CD4-positive, CD25-positive, alpha-beta regulatory T cell (primary cell): ENCODE measurements around the gene CHD9. TPM values are rescaled to one million over a fixed set of nuclear protein-coding genes. Genes with fewer than 3 reads are reported as not detected.

ENCODE experiments used
- ATAC-seq, 2 donors: fragments of 150-1000 bp; cut with Tn5 transposase; one replicate each; pipeline ENCODE4 v1.10.0; 2021; ENCODE audit warnings: low read depth in 2 of 2, moderate number of reproducible peaks in 2 of 2, moderate library complexity in 1 of 2
- DNase-seq, 3 donors: peaks; one replicate each; pipeline versions ENCODE4 v3.0.0 to v3.0.0-alpha.2; 2012 to 2022; ENCODE audit warnings: mixed read lengths in 1 of 3
- H3K27ac ChIP-seq: one replicate; pipeline ENCODE4 v1.7.0; 2013; ENCODE audit warnings: mild to moderate bottlenecking, low read length; ENCODE audit not compliant: insufficient read depth, poor library complexity, severe bottlenecking
- H3K27me3 ChIP-seq: one replicate; pipeline ENCODE4 v1.7.0; 2013; ENCODE audit warnings: low read length; ENCODE audit not compliant: control insufficient read depth, insufficient read depth
- H3K36me3 ChIP-seq: one replicate; pipeline ENCODE4 v1.7.0; 2013; ENCODE audit warnings: mild to moderate bottlenecking, low read length, moderate library complexity; ENCODE audit not compliant: control insufficient read depth, insufficient read depth
- H3K4me1 ChIP-seq: 2 replicates; pipeline ENCODE4 v1.7.0; 2013; ENCODE audit warnings: mild to moderate bottlenecking, low read length; ENCODE audit not compliant: insufficient read depth, control insufficient read depth, poor library complexity, severe bottlenecking
- H3K4me3 ChIP-seq: one replicate; pipeline ENCODE4 v1.7.0; 2013; ENCODE audit warnings: low read depth, mild to moderate bottlenecking, low read length, moderate library complexity
- H3K9me3 ChIP-seq, 2 experiments: 1 replicate in 1 of 2; 2 replicates in 1 of 2; pipeline ENCODE4 v1.7.0; 2013; ENCODE audit warnings: low read length in 2 of 2, mild to moderate bottlenecking in 1 of 2, moderate library complexity in 1 of 2; ENCODE audit not compliant: control insufficient read depth in 2 of 2
- H3K27ac Mint-ChIP-seq, 3 donors: one replicate each; pipeline ENCODE4 v1.8.0; 2020 to 2022; ENCODE audit warnings: mild to moderate bottlenecking in 3 of 3, mixed read lengths in 3 of 3, moderate library complexity in 2 of 3
- H3K27me3 Mint-ChIP-seq: one replicate; pipeline ENCODE4 v1.8.0; 2022; ENCODE audit warnings: mild to moderate bottlenecking, mixed read lengths
- H3K36me3 Mint-ChIP-seq: one replicate; pipeline ENCODE4 v1.8.0; 2020; ENCODE audit warnings: mixed read lengths
- H3K4me1 Mint-ChIP-seq, 4 donors: one replicate each; pipeline ENCODE4 v1.8.0; 2020 to 2022; ENCODE audit warnings: mixed read lengths in 4 of 4, mild to moderate bottlenecking in 1 of 4
- H3K4me3 Mint-ChIP-seq, 4 donors: one replicate each; pipeline ENCODE4 v1.8.0; 2020 to 2022; ENCODE audit warnings: mild to moderate bottlenecking in 4 of 4, mixed read lengths in 4 of 4, moderate library complexity in 3 of 4
- H3K9me3 Mint-ChIP-seq, 7 donors: one replicate each; pipeline ENCODE4 v1.8.0; 2020 to 2022; ENCODE audit warnings: mixed read lengths in 7 of 7, mild to moderate bottlenecking in 3 of 7, moderate library complexity in 2 of 7
- polyA plus RNA-seq, 4 donors: library from polyadenylated mRNA; unstranded; fragments of 300-500 nt; fragmentation: Illumina TruSeq; gene quantifications; one replicate each; pipeline ENCODE4 v1.2.3, GENCODE V29; 2021
- total RNA-seq: library from RNA; stranded (reverse); gene quantifications from one replicate; pipeline ENCODE4 v1.2.3, GENCODE V29; 2022

Gene CHD9
- total and polyA plus RNA-seq, 5 donors from 2014 or later: 17.6 to 32.7 (median 23.2) TPM

DNA sequence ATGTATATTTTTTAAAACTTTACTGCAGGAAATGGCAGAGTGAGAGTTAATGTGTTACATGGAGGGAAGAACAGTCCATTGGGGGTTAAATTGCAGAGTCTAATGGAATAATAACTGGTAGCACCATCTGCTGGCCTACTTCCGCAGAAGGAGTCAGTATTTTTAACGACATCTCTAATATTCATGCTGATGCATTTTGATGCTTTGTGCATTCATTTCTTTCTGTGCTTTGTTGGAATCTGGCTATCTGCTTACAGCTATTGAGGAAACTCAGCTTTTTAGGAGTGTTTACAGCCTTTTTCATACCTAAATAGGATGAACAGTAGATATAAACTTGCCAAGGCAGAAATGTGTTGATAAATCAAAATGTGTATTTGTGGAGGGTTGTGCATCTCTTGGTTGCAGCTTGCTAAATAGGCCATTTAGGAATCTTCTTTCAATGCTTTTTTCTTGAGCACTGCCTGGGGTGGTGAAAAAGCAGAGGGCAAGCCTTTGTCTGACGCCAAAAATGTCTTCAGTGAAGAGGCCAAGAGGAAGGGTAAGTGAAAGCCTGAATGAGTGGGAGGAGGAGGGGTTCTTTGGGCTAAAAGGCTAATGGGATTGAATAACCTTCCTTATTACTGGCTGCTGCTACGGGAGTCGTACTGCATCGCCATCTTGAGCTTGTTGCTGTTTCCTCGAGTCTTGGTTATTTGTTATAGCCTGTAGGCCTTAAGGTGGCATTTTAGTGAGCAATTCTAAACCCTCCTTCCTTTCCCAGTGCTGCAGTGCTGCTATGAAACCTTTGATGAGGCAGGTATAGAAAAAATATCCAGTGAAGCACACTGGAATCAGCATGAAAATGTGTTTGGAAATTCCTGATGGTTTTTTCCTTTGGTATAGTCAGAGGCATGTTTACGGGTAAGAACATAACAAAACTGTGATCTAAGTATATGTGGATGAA is 153.3 kb downstream of the CHD9 start:
- peaks cover 7% of the 10 kb centered on the region for H3K4me1 ChIP-seq
- H3K36me3 ChIP-seq: no peaks in the 10 kb centered on the region
- no peak overlapping the region for H3K27ac ChIP-seq
- Mint-ChIP-seq H3K9me3 (no peaks in the 10 kb centered on the region), H3K27me3 (no peaks in the 10 kb centered on the region), H3K4me3 (peak overlapping the region in 1 of 4 donors; percentile 57), H3K27ac (peak overlapping the region; percentile 47 to 76 (median 72)), H3K4me1 (peaks cover 7 to 18% (median 15%) of the 10 kb centered on the region in 4 donors), H3K36me3 (peaks cover 20% of the 10 kb centered on the region)
- no peaks in the 10 kb centered on the region for H3K27me3 ChIP-seq
- no peaks in the 10 kb centered on the region for H3K9me3 ChIP-seq
- DNase-seq (peak in 2 of 3 donors; percentile 4 to 34), ATAC-seq (peak in 1 of 2 donors; percentile 18)
- H3K4me3 ChIP-seq: no peak overlapping the region

- H3K4me1 ChIP-seq: peaks cover 7% of the 10 kb centered on the region
- no peaks in the 10 kb centered on the region for H3K27me3 ChIP-seq
- H3K4me3 ChIP-seq: no peak overlapping the region
- no peak overlapping the region for H3K4me3 Mint-ChIP-seq
- ATAC-seq (no peak), DNase-seq (no peak)
- H3K27ac ChIP-seq: no peak overlapping the region
- H3K9me3 Mint-ChIP-seq: no peaks in the 10 kb centered on the region
- no peaks in the 10 kb centered on the region for H3K36me3 ChIP-seq
- H3K36me3 Mint-ChIP-seq: peaks cover 16% of the 10 kb centered on the region
- H3K27me3 Mint-ChIP-seq: no peaks in the 10 kb centered on the region
- H3K4me1 Mint-ChIP-seq: peaks cover 7 to 22% (median 16%) of the 10 kb centered on the region in 4 donors
- H3K9me3 ChIP-seq: no peaks in the 10 kb centered on the region
- peak overlapping the region in 1 of 3 donors; percentile 8 for H3K27ac Mint-ChIP-seq
Observed at GRCh38 chr16:53209429-53209828, 154.6 kb downstream of the CHD9 start.

GRCh38 chr16:53209877-53210276 is 155.1 kb downstream of the CHD9 start:
- Mint-ChIP-seq H3K9me3 (no peaks in the 10 kb centered on the region), H3K27ac (no peak overlapping the region), H3K4me1 (peaks cover 7 to 22% (median 16%) of the 10 kb centered on the region in 4 donors), H3K36me3 (peaks cover 14% of the 10 kb centered on the region), H3K27me3 (no peaks in the 10 kb centered on the region), H3K4me3 (no peak overlapping the region)
- no peak for ATAC-seq
- Histone ChIP-seq H3K27me3 (no peaks in the 10 kb centered on the region), H3K36me3 (no peaks in the 10 kb centered on the region), H3K9me3 (no peaks in the 10 kb centered on the region), H3K27ac (no peak overlapping the region), H3K4me1 (peaks cover 7% of the 10 kb centered on the region), H3K4me3 (no peak overlapping the region)
- no peak for DNase-seq

- Mint-ChIP-seq H3K9me3 (no peaks in the 10 kb centered on the region), H3K27ac (no peak overlapping the region), H3K4me1 (peaks cover 5 to 21% (median 21%) of the 10 kb centered on the region in 4 donors), H3K4me3 (no peak overlapping the region), H3K36me3 (peaks cover 14% of the 10 kb centered on the region), H3K27me3 (no peaks in the 10 kb centered on the region)
- H3K27me3 ChIP-seq: no peaks in the 10 kb centered on the region
- ATAC-seq (no peak), DNase-seq (no peak)
- peaks cover 7% of the 10 kb centered on the region for H3K4me1 ChIP-seq
- no peak overlapping the region for H3K4me3 ChIP-seq
- no peaks in the 10 kb centered on the region for H3K36me3 ChIP-seq
- no peak overlapping the region for H3K27ac ChIP-seq
- H3K9me3 ChIP-seq: no peaks in the 10 kb centered on the region
Observed at GRCh38 chr16:53211253-53211652, 156.5 kb downstream of the CHD9 start.

DNA sequence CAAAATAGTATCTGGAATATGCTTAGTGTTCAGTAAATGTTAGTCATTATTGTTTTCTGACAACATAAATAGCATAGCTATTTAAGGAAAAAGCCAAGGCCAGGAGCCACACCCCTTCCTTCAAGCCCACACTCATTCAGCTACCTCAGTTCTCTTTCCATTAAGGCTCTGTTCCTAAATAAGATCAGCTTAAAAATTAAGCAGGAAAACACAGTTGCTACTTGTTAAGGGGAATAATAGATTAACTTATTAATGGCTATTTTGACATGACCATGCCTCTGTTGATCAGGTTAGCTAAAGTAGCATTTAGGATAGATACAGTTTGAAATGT is 158.1 kb downstream of the CHD9 start:
- Histone ChIP-seq H3K9me3 (no peaks in the 10 kb centered on the region), H3K27ac (no peak overlapping the region), H3K4me3 (no peak overlapping the region), H3K36me3 (no peaks in the 10 kb centered on the region), H3K4me1 (peaks cover 6% of the 10 kb centered on the region), H3K27me3 (no peaks in the 10 kb centered on the region)
- H3K27me3 Mint-ChIP-seq: no peaks in the 10 kb centered on the region
- no peak overlapping the region for H3K27ac Mint-ChIP-seq
- peaks cover 0 to 15% (median 15%) of the 10 kb centered on the region in 4 donors for H3K4me1 Mint-ChIP-seq
- no peak overlapping the region for H3K4me3 Mint-ChIP-seq
- DNase-seq: no peak
- no peak for ATAC-seq
- peaks cover 14% of the 10 kb centered on the region for H3K36me3 Mint-ChIP-seq
- H3K9me3 Mint-ChIP-seq: no peaks in the 10 kb centered on the region

- Histone ChIP-seq H3K27me3 (no peaks in the 10 kb centered on the region), H3K4me1 (no peaks in the 10 kb centered on the region), H3K9me3 (no peaks in the 10 kb centered on the region), H3K4me3 (no peak overlapping the region), H3K27ac (no peak overlapping the region), H3K36me3 (no peaks in the 10 kb centered on the region)
- Mint-ChIP-seq H3K27ac (no peak overlapping the region), H3K4me1 (peaks cover 0 to 11% (median 9%) of the 10 kb centered on the region in 4 donors), H3K4me3 (no peak overlapping the region), H3K36me3 (peaks cover 14% of the 10 kb centered on the region), H3K27me3 (no peaks in the 10 kb centered on the region), H3K9me3 (no peaks in the 10 kb centered on the region)
- no peak for DNase-seq
- no peak for ATAC-seq
Observed at GRCh38 chr16:53213542-53213941, 158.8 kb downstream of the CHD9 start.

- no peak for ATAC-seq
- H3K4me3 Mint-ChIP-seq: no peak overlapping the region
- peaks cover 2% of the 10 kb centered on the region for H3K36me3 Mint-ChIP-seq
- H3K27me3 ChIP-seq: no peaks in the 10 kb centered on the region
- no peaks in the 10 kb centered on the region for H3K9me3 Mint-ChIP-seq
- no peaks in the 10 kb centered on the region for H3K4me1 ChIP-seq
- H3K27me3 Mint-ChIP-seq: no peaks in the 10 kb centered on the region
- H3K4me3 ChIP-seq: no peak overlapping the region
- no peak overlapping the region for H3K27ac ChIP-seq
- H3K4me1 Mint-ChIP-seq: peaks cover 0 to 11% (median 9%) of the 10 kb centered on the region in 4 donors
- DNase-seq: no peak
- H3K27ac Mint-ChIP-seq: peak overlapping the region in 1 of 3 donors; percentile 4
- H3K36me3 ChIP-seq: no peaks in the 10 kb centered on the region
- no peaks in the 10 kb centered on the region for H3K9me3 ChIP-seq
Observed at GRCh38 chr16:53216798-53217197, 162.0 kb downstream of the CHD9 start.

- ATAC-seq (no peak), DNase-seq (no peak)
- H3K27me3 ChIP-seq: no peaks in the 10 kb centered on the region
- Mint-ChIP-seq H3K4me3 (no peak overlapping the region), H3K4me1 (peaks cover 0 to 6% (median 2%) of the 10 kb centered on the region in 4 donors), H3K9me3 (no peaks in the 10 kb centered on the region), H3K36me3 (no peaks in the 10 kb centered on the region), H3K27me3 (no peaks in the 10 kb centered on the region), H3K27ac (no peak overlapping the region)
- no peaks in the 10 kb centered on the region for H3K4me1 ChIP-seq
- H3K4me3 ChIP-seq: no peak overlapping the region
- H3K36me3 ChIP-seq: peaks cover 5% of the 10 kb centered on the region
- no peak overlapping the region for H3K27ac ChIP-seq
- no peaks in the 10 kb centered on the region for H3K9me3 ChIP-seq
Observed at GRCh38 chr16:53219371-53219770, 164.6 kb downstream of the CHD9 start.
